Vein endothelial cell (primary cell): Measurements from ENCODE around the gene BAG5. TPM values are rescaled to one million over a fixed set of nuclear protein-coding genes. Genes with fewer than 3 reads are reported as not detected.

Experiments used
- small RNA-seq: library from RNA; depleted of rRNA; stranded (forward); fragments of <200 nt; gene quantifications from one replicate; pipeline ENCODE3, GENCODE V24; 2012
- total RNA-seq: library from RNA; depleted of rRNA; stranded (reverse); fragments of >200 nt; gene quantifications from 2 replicates; pipeline ENCODE4 v1.2.3, GENCODE V29; 2012

BAG5 gene, protein sequence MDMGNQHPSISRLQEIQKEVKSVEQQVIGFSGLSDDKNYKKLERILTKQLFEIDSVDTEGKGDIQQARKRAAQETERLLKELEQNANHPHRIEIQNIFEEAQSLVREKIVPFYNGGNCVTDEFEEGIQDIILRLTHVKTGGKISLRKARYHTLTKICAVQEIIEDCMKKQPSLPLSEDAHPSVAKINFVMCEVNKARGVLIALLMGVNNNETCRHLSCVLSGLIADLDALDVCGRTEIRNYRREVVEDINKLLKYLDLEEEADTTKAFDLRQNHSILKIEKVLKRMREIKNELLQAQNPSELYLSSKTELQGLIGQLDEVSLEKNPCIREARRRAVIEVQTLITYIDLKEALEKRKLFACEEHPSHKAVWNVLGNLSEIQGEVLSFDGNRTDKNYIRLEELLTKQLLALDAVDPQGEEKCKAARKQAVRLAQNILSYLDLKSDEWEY
- total RNA-seq, result 37.6 and 41.5 TPM in 2 replicates

DNA sequence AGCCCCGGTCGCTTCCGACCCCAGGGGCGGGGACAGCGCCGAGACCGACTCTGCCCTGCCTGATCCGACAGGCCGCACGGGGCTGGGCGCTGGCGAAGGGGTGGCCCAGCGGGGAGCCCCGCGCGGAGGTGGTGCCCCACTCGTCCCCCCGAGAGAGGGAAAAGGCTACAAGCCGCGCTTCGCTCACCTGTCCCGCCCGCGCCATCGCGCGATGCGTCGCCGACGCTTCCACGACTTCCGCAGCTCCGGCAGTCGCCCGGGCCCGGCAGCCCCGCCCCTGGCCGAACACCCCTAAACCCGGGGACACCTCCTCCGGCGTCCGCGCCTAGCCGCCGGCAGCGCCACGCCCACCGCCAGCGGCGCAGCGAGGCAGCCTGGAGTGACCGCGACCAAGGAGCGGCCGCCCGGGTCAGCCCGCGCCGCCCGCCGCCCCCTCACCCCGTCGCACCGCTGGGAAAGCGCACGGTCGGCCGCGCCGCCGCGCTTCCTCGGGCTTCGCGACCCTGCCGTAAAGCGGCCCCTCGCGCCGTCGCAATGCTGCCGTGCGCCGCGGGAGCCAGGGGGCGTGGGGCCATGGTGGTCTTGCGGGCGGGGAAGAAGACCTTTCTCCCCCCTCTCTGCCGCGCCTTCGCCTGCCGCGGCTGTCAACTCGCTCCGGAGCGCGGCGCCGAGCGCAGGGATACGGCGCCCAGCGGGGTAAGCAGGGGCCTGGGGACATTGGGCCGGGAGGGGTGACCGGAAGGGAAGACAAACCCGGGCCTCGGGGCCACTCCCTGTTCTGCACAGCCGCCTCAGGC, at the start of gene BAG5, which contains the start of gene COA8:
Gene BAG5 (minus strand): TSS at position 229 of the 797 bp plus-strand sequence. CDS start 1,493 bp downstream, outside the sequence.
Gene COA8 (plus strand): TSS at position 532 of the 797 bp plus-strand sequence. CDS start 42 bp downstream, at position 574.

DNA sequence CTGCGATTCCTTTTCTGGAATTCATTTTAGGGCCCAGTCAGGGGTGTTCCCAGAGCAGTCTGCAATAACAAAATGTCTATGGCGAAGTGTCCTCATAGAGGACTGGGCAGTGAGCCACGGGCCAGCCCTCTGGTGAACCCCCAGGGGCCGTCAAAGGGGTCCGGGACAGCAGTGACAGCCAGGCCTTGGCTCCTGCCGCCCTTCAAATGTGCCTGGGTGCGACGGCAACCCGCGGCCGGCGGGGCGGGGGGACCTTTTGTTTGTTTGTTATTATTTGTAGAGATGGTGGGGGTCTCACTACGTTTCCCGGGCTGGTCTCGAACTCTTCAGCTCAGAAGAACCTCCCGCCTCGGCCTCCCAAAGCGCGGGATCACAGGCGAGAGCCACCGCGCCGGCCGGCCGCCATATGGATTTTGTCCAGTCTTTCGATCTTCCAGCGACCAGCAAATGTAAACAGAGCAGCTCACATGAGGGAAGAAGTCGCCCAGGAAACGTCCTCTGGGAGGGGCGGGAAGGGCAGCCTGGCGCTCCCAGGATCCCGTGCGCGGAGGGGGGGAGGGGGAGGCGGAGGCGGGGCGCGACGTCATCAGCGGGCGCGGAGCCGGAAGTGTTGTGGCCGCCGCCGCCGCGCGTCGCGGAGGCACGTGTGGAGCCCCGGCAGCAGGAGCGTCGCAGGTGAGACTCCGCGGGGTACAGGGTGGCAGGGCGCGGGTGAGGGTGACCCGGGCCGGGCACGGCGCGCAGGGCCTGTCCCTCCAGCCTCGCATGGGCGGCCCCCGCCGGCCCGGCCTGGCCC, 33.7 kb downstream of the BAG5 start, which contains the start of gene TRMT61A:
Gene TRMT61A (plus strand): TSS at position 610 of the 796 bp plus-strand sequence. CDS start 783 bp downstream, outside the sequence.

DNA sequence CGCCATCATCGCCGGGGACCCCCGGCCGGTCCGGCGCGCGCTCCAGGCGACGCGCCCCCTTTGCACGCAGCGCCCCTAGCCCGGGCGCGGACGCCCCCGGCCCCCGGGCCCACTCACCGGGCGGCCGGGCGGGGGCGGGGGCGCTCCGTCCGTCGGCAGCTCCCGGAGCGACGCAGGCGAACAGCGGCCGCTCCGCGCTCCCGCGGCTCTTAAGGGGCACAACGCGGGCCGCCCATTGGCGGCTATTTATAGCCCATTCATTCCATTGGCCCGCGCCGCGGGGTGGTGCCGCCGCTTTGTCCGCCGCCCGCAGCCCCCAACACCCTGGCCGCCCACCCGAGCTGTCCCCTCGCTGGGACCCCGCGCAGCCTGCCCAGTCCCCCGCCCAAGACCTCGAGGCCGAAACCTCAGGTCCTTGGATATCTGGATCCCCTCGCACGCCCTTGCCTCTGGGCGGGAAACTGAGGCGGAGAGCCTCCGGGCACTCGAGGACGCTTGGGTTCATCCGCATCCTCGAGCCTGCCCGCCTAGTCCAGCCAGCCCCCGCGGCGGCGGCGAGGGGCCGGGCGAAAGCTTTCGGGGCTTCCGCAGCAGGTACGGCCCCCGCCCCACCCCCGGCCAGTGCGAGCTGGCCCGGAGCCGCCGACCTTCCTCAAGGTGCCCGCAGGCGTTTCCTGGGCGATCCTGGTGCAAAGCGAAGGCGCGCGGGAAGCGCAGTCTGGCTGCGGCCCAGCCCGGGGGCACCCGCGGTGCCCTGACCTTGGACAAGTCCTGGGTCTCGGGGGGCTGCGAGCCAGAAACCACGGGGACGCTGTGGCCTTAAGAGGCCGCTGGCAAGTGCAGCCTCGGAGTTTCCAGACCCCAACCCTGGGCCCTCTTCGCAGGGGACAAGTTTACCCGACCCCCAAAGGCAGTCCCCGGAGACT, 39.5 kb downstream of the BAG5 start, which contains the start of gene CKB:
Gene CKB (minus strand): TSS at position 182 of the 926 bp plus-strand sequence. CDS start 337 bp downstream, outside the sequence.

Small RNAs within 50 kb of the gene (small RNA-seq; reads per million reads assigned to genes)
- not detected for gene RNU4-68P
- gene RNU7-160P, result not detected

Other genes starting within 250 kb of the BAG5 start
- 159 and 217 TPM in 2 replicates for gene EIF5, start 228.4 kb downstream of the BAG5 start, total RNA-seq
- 76.8 and 99.4 TPM in 2 replicates for gene MARK3, start 177.2 kb downstream of the BAG5 start, total RNA-seq
- gene CKB, start 39.8 kb downstream of the BAG5 start, total RNA-seq, result 1.9 and 2.6 TPM in 2 replicates
- 7.2 and 8.0 TPM in 2 replicates for gene TRMT61A, start 33.5 kb downstream of the BAG5 start, total RNA-seq
- gene COA8, start 303 bp upstream of the BAG5 start, total RNA-seq, result 32.7 and 33.0 TPM in 2 replicates
- gene KLC1, start 66.6 kb upstream of the BAG5 start, total RNA-seq, result 220 and 221 TPM in 2 replicates
- 13.7 and 19.5 TPM in 2 replicates for gene XRCC3, start 152.8 kb upstream of the BAG5 start, total RNA-seq
- 41.5 and 60.9 TPM in 2 replicates for gene ZFYVE21, start 153.2 kb upstream of the BAG5 start, total RNA-seq